GM12801 (cell line): ENCODE results near the gene NKPD1.

Experiments
- CTCF ChIP-seq: IDR thresholded peaks from one replicate; pipeline ENCODE4 v1.5.1; 2011; ENCODE audit warnings: control low read depth; ENCODE audit not compliant: insufficient read length; ENCODE audit errors: extremely low read depth

NKPD1 gene

GRCh38 chr19:45124021-45124420, 36.8 kb downstream of the NKPD1 start:
- TF ChIP-seq CTCF: no peak

GRCh38 chr19:45123440-45123850, 37.3 kb downstream of the NKPD1 start:
- no peak for TF ChIP-seq CTCF

- TF ChIP-seq CTCF: no peak
These were observed 38.0 kb downstream of the NKPD1 start for GRCh38 chr19:45122832-45123231.

GRCh38 chr19:45121827-45122345, 38.9 kb downstream of the NKPD1 start:
- no peak for TF ChIP-seq CTCF

- no peak for TF ChIP-seq CTCF
These were observed 41.2 kb downstream of the NKPD1 start for GRCh38 chr19:45119582-45119981.

GRCh38 chr19:45118106-45118505, 42.7 kb downstream of the NKPD1 start:
- no peak for TF ChIP-seq CTCF

GRCh38 chr19:45117671-45118070, 43.1 kb downstream of the NKPD1 start:
- TF ChIP-seq CTCF: no peak
